Measurements from ENCODE around the gene KCNQ1.

The KCNQ1 gene

GRCh38 chr11:2693271-2694261 lies 248.8 kb downstream of the KCNQ1 start:
- DNase-seq: no peak

GRCh38 chr11:2694495-2694894 lies 249.7 kb downstream of the KCNQ1 start:
- no peak for DNase-seq

GRCh38 chr11:2694995-2695939 lies 250.5 kb downstream of the KCNQ1 start:
- DNase-seq: no peak

GRCh38 chr11:2696455-2696854 lies 251.6 kb downstream of the KCNQ1 start:
- DNase-seq: no peak

- DNase-seq: no peak
These were observed 253.1 kb downstream of the KCNQ1 start for GRCh38 chr11:2697866-2698265.

- DNase-seq: no peak
These were observed 253.8 kb downstream of the KCNQ1 start for GRCh38 chr11:2698386-2699184.

GRCh38 chr11:2699185-2699530 lies 254.3 kb downstream of the KCNQ1 start:
- DNase-seq: no peak

- peak; percentile 61 to 78 for DNase-seq
These were observed 255.0 kb downstream of the KCNQ1 start, which contains the start of gene KCNQ1OT1 for GRCh38 chr11:2699531-2700414. KCNQ1OT1 (minus strand) TSS chr11:2699994.

GRCh38 chr11:2700415-2701211 lies 255.8 kb downstream of the KCNQ1 start:
- DNase-seq: no peak

- no peak for DNase-seq
These were observed 256.4 kb downstream of the KCNQ1 start for GRCh38 chr11:2701230-2701629.

GRCh38 chr11:2701898-2702434 lies 257.2 kb downstream of the KCNQ1 start:
- DNase-seq: no peak

GRCh38 chr11:2702771-2703362 lies 258.1 kb downstream of the KCNQ1 start:
- DNase-seq: no peak

GRCh38 chr11:2703363-2704141 lies 258.7 kb downstream of the KCNQ1 start:
- DNase-seq: no peak

- DNase-seq: no peak
These were observed 259.5 kb downstream of the KCNQ1 start for GRCh38 chr11:2704356-2704755.

- no peak for DNase-seq
These were observed 260.2 kb downstream of the KCNQ1 start for GRCh38 chr11:2704896-2705606.

GRCh38 chr11:2706321-2706720 lies 261.5 kb downstream of the KCNQ1 start:
- DNase-seq: no peak

- DNase-seq: no peak
These were observed 262.9 kb downstream of the KCNQ1 start for GRCh38 chr11:2707736-2708135.

GRCh38 chr11:2708151-2708581 lies 263.4 kb downstream of the KCNQ1 start:
- no peak for DNase-seq

Measured in NCI-H187 (cell line).